GM12874 (cell line): Measurements from ENCODE around the gene SLC7A1.

Source experiments
- CTCF ChIP-seq: IDR thresholded peaks from 2 replicates; pipeline ENCODE4 v1.5.1; 2011; ENCODE audit warnings: low read depth, mild to moderate bottlenecking, control low read depth, low read length, moderate library complexity; ENCODE audit not compliant: insufficient read depth

The SLC7A1 gene

GRCh38 chr13:29551214-29551613, 44.3 kb downstream of the SLC7A1 start:
- no peak for TF ChIP-seq CTCF

GRCh38 chr13:29550430-29550988, 45.0 kb downstream of the SLC7A1 start:
- TF ChIP-seq CTCF, result no peak

- TF ChIP-seq CTCF, result no peak
Observed at GRCh38 chr13:29548722-29549121, 46.8 kb downstream of the SLC7A1 start.

- no peak for TF ChIP-seq CTCF
Observed at GRCh38 chr13:29547153-29547552, 48.3 kb downstream of the SLC7A1 start.

- no peak for TF ChIP-seq CTCF
Observed at GRCh38 chr13:29546662-29547061, 48.8 kb downstream of the SLC7A1 start.

- no peak for TF ChIP-seq CTCF
Observed at GRCh38 chr13:29545988-29546387, 49.5 kb downstream of the SLC7A1 start.

GRCh38 chr13:29543230-29544215, 52.0 kb downstream of the SLC7A1 start:
- peak; percentile 47 for TF ChIP-seq CTCF
